HG03342 (cell line): ENCODE data around the gene ZNF800.

ENCODE experiments used
- ATAC-seq: cut with Tn5 transposase; IDR thresholded peaks from one replicate; pipeline ENCODE4 v1.9.1; 2021; ENCODE audit warnings: mild to moderate bottlenecking, moderate library complexity; ENCODE audit not compliant: unreplicated experiment

Gene ZNF800

DNA sequence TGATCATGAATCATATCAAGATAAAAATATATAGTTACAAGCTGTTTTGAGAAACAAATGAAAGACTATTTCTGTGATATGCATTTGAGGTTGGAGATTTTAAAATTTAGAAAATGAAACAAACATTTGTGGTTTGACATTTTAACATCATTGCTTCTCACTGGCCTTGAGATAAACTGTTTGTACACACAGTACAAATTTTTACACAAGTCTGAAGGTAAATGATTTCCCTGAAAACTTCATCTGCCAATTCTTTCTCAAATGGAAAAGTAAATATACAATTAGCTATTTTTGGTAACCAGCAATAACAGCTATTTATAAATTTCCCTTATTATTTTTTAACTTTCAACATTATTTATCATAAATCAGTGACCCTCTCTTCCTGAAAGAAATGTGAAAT lies 38.6 kb downstream of the ZNF800 start:
- ATAC-seq, result no peak

- ATAC-seq, result no peak
These were observed 41.9 kb downstream of the ZNF800 start for GRCh38 chr7:127350586-127350985.

DNA sequence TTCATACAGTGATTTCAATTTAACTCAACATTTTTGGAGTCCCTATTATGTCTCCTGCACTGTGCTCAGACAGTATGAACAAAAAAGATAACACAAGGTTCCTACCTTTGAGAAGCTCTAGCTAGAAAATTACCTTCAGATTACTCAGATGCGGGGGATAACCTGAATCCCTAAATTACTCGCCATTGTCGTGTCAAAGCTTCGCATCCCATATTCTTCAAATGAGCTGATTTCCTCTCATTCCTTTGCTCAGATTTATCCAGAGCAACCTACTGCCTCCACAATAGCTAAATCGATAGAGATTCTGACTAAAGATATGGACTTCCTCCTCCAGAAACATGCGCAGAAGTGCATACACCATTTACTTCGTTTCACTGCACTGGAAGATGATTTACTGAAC lies 42.6 kb downstream of the ZNF800 start:
- ATAC-seq, result no peak

- ATAC-seq, result no peak
These were observed 44.3 kb downstream of the ZNF800 start for GRCh38 chr7:127348247-127348631.

DNA sequence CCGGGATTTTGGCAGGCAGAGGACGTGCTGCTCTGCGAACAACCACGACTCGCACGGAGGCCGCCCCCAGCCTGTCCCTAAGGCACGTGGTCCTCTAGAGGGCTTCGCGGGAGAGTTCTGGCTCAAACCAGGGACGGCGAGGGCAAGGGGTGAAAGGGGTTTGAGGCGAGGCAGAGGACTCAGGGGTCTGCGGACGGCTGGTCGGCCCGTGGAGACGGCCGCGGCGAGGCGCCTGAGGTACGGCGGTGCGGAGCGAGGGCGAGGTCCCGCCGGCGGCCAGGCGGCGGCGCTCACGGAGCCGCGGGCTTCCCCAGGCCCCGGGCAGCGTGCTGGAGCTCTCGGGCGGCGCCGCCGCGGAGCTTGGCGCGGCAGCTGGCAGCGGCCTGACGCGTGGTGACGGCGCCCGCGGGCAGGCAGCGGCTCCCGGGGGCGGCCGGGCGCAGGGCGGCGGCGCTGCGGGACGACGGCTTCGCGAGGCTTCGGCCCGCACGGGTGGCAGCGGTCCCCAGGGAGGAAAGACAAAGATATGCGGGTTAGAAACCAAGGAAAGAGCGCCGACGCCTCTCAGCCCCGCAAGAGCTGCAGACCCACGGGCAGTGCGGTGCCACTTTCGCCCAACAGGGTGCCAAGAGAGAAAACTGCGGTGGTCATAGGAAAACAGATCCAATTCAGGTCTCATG lies 44.8 kb downstream of the ZNF800 start:
- ATAC-seq, result peak; percentile 99

DNA sequence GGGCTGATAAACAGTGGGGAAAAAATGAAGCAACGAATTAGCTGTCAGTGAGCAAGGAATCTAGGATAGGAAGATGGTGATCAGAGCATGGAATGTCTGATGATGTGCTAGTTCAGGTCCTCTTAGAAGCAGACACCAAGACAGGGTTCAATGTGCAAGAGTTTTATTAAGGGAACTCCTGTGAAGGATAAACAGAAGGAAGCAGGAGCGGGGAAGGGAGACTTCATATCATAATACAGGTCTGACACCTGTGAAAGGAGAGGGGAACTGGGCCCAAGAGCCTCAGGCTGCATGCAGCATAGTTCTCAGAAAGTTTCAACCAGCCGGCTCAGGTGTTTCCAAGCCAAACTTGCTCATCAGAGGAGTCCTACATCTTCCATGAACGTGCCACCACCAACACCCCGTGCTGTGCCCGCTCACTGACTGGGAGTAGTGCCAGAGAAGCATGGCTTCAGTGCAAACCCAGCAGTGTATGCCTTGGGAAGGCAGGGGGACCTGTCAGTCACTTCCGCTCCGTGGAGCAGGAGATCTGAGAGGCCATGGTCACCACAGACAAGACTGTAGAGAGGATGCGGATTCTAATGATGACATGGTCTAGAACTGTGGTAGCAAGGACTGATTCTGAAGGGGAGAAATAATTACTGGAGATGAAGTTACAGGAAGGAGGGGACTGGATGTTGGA lies 45.8 kb downstream of the ZNF800 start:
- no peak for ATAC-seq

DNA sequence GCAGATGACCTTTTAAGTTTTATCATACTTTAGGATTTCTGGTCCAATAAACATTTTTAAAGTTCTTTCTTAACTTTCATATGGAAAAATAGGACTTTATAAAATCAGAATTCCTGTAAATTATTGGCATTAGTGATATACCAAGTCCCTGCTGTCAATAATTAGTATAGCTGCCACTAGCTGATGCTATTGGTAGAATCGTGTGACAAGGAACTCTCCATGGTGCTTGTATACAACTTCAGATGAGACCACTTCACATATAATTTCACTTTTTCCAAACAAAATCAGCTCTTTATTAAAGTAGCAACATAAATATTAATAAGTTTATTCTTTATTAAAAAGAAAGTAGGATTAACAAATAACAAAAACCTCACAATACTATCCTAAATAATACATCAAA lies 49.9 kb downstream of the ZNF800 start:
- no peak for ATAC-seq

DNA sequence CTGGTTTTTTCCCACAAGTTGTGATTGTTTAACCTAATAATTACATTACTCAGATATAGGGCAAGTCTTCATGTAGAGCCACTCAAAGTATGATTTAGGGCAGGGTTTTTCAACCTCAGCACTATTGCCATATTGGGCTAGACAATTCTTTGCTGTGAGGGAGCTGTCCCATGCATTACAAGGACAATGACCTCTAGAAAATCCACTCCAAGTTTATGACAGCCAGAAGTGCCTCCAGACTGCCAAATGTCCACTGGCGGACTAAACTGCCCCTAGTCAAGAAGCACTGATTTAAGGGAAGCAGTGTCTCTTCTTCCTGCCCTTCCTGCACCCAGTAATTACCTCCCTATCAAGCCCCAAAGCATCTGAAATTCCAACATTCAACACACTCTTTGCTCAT lies 54.4 kb downstream of the ZNF800 start:
- ATAC-seq, result no peak

GRCh38 chr7:127337581-127337980 lies 54.9 kb downstream of the ZNF800 start:
- no peak for ATAC-seq

DNA sequence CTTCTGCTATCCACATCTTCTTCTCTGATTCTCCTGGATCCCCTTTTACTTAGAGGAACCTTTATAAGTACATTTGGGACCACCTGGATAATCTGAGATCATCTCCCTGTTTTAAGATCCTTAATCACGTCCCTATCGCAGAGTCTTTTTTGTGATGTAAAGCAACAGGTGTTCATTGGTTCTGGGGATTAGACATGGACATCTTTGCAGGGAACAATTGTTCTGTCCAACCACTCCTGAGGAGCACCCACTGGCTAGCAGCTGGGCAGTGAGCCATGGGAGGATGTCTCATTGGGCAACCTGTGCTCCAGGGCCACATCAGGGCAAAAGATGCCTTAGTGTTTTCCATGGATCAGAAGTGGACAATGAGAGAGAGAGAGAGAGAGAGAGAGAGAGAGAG lies 56.0 kb downstream of the ZNF800 start:
- ATAC-seq, result no peak

DNA sequence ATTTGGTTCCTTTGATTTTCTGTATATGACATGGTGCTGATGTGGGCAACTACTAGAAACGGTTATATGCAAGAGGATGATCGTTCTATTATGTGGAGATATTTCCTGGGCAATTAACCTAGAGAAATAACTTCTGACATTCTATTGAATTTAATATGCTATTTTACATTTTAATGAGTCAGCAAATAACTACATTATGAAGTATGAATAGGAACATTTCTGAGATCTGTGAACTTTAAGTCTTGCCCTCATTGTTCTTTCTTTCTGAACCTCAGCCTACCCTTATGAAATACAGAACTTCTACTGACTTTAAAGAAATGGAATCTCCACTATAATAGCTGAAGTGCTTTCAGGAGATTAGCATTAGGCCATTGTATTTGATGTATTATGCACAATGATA lies 59.6 kb downstream of the ZNF800 start:
- no peak for ATAC-seq

DNA sequence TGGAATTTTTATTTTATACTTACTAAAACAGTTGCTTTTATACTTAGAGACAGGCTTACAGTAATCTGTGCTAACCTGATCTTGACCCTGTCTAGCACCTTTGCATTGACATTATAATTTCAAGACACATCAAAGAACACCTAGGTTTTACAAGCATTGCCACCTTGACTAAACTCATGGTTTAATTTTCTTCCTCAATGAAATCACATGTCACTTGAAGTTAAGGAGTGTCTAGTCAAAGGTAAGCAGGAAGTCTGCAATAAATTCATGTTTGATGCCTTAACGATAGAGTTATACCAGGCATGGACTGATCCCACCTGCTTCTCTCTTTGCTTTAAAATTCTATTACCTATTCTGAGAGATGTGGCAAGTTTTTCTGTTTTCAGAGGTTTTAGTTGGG lies 62.4 kb downstream of the ZNF800 start:
- ATAC-seq, result no peak

DNA sequence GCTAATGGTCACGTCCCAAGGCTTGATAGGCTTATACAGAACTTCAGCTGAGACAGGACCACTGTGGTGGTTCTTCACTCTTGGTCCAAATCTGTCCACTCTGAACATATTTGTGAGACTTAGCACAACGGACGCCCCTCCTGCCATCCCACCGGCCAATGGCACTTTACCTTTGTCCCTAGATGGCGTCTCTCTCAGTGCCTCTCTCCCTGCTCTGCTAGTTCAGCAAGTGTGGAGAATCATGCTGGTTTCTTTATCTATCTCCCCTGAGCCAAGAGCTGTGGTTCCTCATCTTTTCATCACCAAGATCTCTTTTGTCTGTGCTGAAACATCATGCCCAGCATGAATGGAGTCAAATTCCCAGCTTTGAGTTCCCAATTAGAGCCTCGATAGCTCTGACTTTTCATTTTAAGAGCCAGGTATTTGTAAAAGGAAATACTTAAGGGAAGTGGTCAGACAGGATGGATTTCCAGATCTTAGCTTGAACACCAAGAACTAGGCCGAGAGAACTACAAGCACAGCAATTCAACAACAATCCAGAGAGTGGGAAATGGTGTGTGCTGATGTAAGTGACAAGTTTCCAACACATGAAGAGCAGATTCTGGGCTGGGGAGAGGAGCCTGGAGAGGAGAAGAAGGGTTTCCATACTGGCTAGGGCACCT lies 69.5 kb downstream of the ZNF800 start:
- no peak for ATAC-seq

DNA sequence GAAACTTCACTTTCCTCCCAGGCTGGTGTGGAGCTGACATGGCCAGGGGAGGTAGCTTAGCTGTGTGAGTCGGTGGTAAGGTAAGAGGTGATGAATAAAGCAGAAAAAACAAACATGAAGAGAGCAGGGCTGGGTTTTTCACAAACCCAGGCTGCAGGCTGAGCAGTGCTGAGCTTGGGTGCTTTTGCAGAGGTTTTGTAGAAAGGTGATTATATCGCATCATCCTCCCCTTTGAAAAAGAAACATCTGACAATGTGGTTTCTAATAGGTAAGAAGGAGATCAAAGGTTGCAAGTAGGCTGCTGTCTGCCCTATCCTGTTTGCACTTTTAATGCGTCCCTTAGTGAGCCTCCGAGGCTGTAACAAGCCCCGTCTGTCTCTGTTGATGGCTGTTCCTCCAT lies 70.2 kb downstream of the ZNF800 start:
- no peak for ATAC-seq

- ATAC-seq, result no peak
These were observed 71.5 kb downstream of the ZNF800 start for GRCh38 chr7:127320974-127321373.
